ENCODE measurements around the gene PPFIBP2.

The PPFIBP2 gene

GRCh38 chr11:7486781-7487140, 27.0 kb upstream of the PPFIBP2 start:
- Histone ChIP-seq H3K9me3 (ENCODE audit: control insufficient read depth, low read length) (no peaks in the 10 kb centered on the region), H3K36me3 (ENCODE audit: control insufficient read depth, insufficient read depth, low read length, severe bottlenecking) (no peaks in the 10 kb centered on the region), H3K4me1 (ENCODE audit: control insufficient read depth, insufficient read depth, low read length) (peaks cover 48% of the 10 kb centered on the region), H3K4me3 (ENCODE audit: low read length) (peak overlapping the region; percentile 78), H3K9ac (ENCODE audit: low read length) (peak overlapping the region; percentile 72), H3K27me3 (replicated peaks; ENCODE audit: control insufficient read depth, insufficient read depth, low read length) (no peaks in the 10 kb centered on the region)
- peak; percentile 48 for DNase-seq (ENCODE audit: low read depth)

GRCh38 chr11:7487360-7487759, 26.4 kb upstream of the PPFIBP2 start:
- Histone ChIP-seq H3K27me3 (replicated peaks; ENCODE audit: control insufficient read depth, insufficient read depth, low read length) (no peaks in the 10 kb centered on the region), H3K9me3 (ENCODE audit: control insufficient read depth, low read length) (no peaks in the 10 kb centered on the region), H3K4me1 (ENCODE audit: control insufficient read depth, insufficient read depth, low read length) (peaks cover 54% of the 10 kb centered on the region), H3K9ac (ENCODE audit: low read length) (peak overlapping the region; percentile 72), H3K4me3 (ENCODE audit: low read length) (peak overlapping the region; percentile 78), H3K36me3 (ENCODE audit: control insufficient read depth, insufficient read depth, low read length, severe bottlenecking) (no peaks in the 10 kb centered on the region)
- DNase-seq (ENCODE audit: low read depth) = no peak

- Histone ChIP-seq H3K36me3 (ENCODE audit: control insufficient read depth, insufficient read depth, low read length, severe bottlenecking) (no peaks in the 10 kb centered on the region), H3K27me3 (replicated peaks; ENCODE audit: control insufficient read depth, insufficient read depth, low read length) (no peaks in the 10 kb centered on the region), H3K4me1 (ENCODE audit: control insufficient read depth, insufficient read depth, low read length) (peaks cover 62% of the 10 kb centered on the region), H3K9me3 (ENCODE audit: control insufficient read depth, low read length) (no peaks in the 10 kb centered on the region), H3K4me3 (ENCODE audit: low read length) (no peak overlapping the region), H3K9ac (ENCODE audit: low read length) (no peak overlapping the region)
- DNase-seq (ENCODE audit: low read depth) = no peak
Measured at GRCh38 chr11:7488681-7489080, 25.1 kb upstream of the PPFIBP2 start.

- H3K9me3 ChIP-seq (ENCODE audit: control insufficient read depth, low read length) = no peaks in the 10 kb centered on the region
- H3K36me3 ChIP-seq (ENCODE audit: control insufficient read depth, insufficient read depth, low read length, severe bottlenecking) = no peaks in the 10 kb centered on the region
- no peak for DNase-seq (ENCODE audit: low read depth)
- no peak overlapping the region for H3K4me3 ChIP-seq (ENCODE audit: low read length)
- H3K9ac ChIP-seq (ENCODE audit: low read length) = no peak overlapping the region
- no peaks in the 10 kb centered on the region for H3K27me3 ChIP-seq (replicated peaks; ENCODE audit: control insufficient read depth, insufficient read depth, low read length)
- H3K4me1 ChIP-seq (ENCODE audit: control insufficient read depth, insufficient read depth, low read length) = peaks cover 62% of the 10 kb centered on the region
Measured at GRCh38 chr11:7489376-7489775, 24.4 kb upstream of the PPFIBP2 start.

- H3K9ac ChIP-seq (ENCODE audit: low read length) = no peak overlapping the region
- peak; percentile 73 for DNase-seq (ENCODE audit: low read depth)
- H3K9me3 ChIP-seq (ENCODE audit: control insufficient read depth, low read length) = no peaks in the 10 kb centered on the region
- H3K4me3 ChIP-seq (ENCODE audit: low read length) = peak overlapping the region; percentile 59
- H3K27me3 ChIP-seq (replicated peaks; ENCODE audit: control insufficient read depth, insufficient read depth, low read length) = no peaks in the 10 kb centered on the region
- H3K4me1 ChIP-seq (ENCODE audit: control insufficient read depth, insufficient read depth, low read length) = peaks cover 55% of the 10 kb centered on the region
- H3K36me3 ChIP-seq (ENCODE audit: control insufficient read depth, insufficient read depth, low read length, severe bottlenecking) = no peaks in the 10 kb centered on the region
Measured at GRCh38 chr11:7490054-7490453, 23.7 kb upstream of the PPFIBP2 start.

GRCh38 chr11:7490535-7490934, 23.3 kb upstream of the PPFIBP2 start:
- Histone ChIP-seq H3K27me3 (replicated peaks; ENCODE audit: control insufficient read depth, insufficient read depth, low read length) (no peaks in the 10 kb centered on the region), H3K9me3 (ENCODE audit: control insufficient read depth, low read length) (no peaks in the 10 kb centered on the region), H3K4me3 (ENCODE audit: low read length) (peak overlapping the region; percentile 59), H3K36me3 (ENCODE audit: control insufficient read depth, insufficient read depth, low read length, severe bottlenecking) (no peaks in the 10 kb centered on the region), H3K4me1 (ENCODE audit: control insufficient read depth, insufficient read depth, low read length) (peaks cover 50% of the 10 kb centered on the region), H3K9ac (ENCODE audit: low read length) (no peak overlapping the region)
- peak; percentile 25 for DNase-seq (ENCODE audit: low read depth)

GRCh38 chr11:7492253-7492652, 21.5 kb upstream of the PPFIBP2 start:
- peaks cover 34% of the 10 kb centered on the region for H3K4me1 ChIP-seq (ENCODE audit: control insufficient read depth, insufficient read depth, low read length)

GRCh38 chr11:7493670-7494069, 20.1 kb upstream of the PPFIBP2 start:
- Histone ChIP-seq H3K4me3 (ENCODE audit: low read length) (no peak overlapping the region), H3K4me1 (ENCODE audit: control insufficient read depth, insufficient read depth, low read length) (peaks cover 33% of the 10 kb centered on the region), H3K27me3 (replicated peaks; ENCODE audit: control insufficient read depth, insufficient read depth, low read length) (no peaks in the 10 kb centered on the region), H3K9me3 (ENCODE audit: control insufficient read depth, low read length) (no peaks in the 10 kb centered on the region), H3K36me3 (ENCODE audit: control insufficient read depth, insufficient read depth, low read length, severe bottlenecking) (no peaks in the 10 kb centered on the region), H3K9ac (ENCODE audit: low read length) (no peak overlapping the region)
- DNase-seq (ENCODE audit: low read depth) = no peak

More at GRCh38 chr11:7492253-7492652, 21.5 kb upstream of the PPFIBP2 start:
- no peak for DNase-seq (ENCODE audit: low read depth)
- Histone ChIP-seq H3K9me3 (ENCODE audit: control insufficient read depth, low read length) (no peaks in the 10 kb centered on the region), H3K9ac (ENCODE audit: low read length) (no peak overlapping the region), H3K4me3 (ENCODE audit: low read length) (no peak overlapping the region), H3K36me3 (ENCODE audit: control insufficient read depth, insufficient read depth, low read length, severe bottlenecking) (no peaks in the 10 kb centered on the region), H3K27me3 (replicated peaks; ENCODE audit: control insufficient read depth, insufficient read depth, low read length) (no peaks in the 10 kb centered on the region)

- H3K36me3 ChIP-seq (ENCODE audit: control insufficient read depth, insufficient read depth, low read length, severe bottlenecking) = no peaks in the 10 kb centered on the region
- H3K9me3 ChIP-seq (ENCODE audit: control insufficient read depth, low read length) = no peaks in the 10 kb centered on the region
- H3K27me3 ChIP-seq (replicated peaks; ENCODE audit: control insufficient read depth, insufficient read depth, low read length) = no peaks in the 10 kb centered on the region
- DNase-seq (ENCODE audit: low read depth) = no peak
- H3K9ac ChIP-seq (ENCODE audit: low read length) = no peak overlapping the region
- H3K4me1 ChIP-seq (ENCODE audit: control insufficient read depth, insufficient read depth, low read length) = peaks cover 28% of the 10 kb centered on the region
- H3K4me3 ChIP-seq (ENCODE audit: low read length) = no peak overlapping the region
Measured at GRCh38 chr11:7494086-7494745, 19.6 kb upstream of the PPFIBP2 start.

GRCh38 chr11:7495882-7496551, 17.8 kb upstream of the PPFIBP2 start:
- Histone ChIP-seq H3K36me3 (ENCODE audit: control insufficient read depth, insufficient read depth, low read length, severe bottlenecking) (no peaks in the 10 kb centered on the region), H3K4me1 (ENCODE audit: control insufficient read depth, insufficient read depth, low read length) (peaks cover 14% of the 10 kb centered on the region), H3K27me3 (replicated peaks; ENCODE audit: control insufficient read depth, insufficient read depth, low read length) (no peaks in the 10 kb centered on the region), H3K4me3 (ENCODE audit: low read length) (no peak overlapping the region), H3K9ac (ENCODE audit: low read length) (no peak overlapping the region), H3K9me3 (ENCODE audit: control insufficient read depth, low read length) (no peaks in the 10 kb centered on the region)
- DNase-seq (ENCODE audit: low read depth) = no peak

- H3K27me3 ChIP-seq (replicated peaks; ENCODE audit: control insufficient read depth, insufficient read depth, low read length) = no peaks in the 10 kb centered on the region
- H3K4me3 ChIP-seq (ENCODE audit: low read length) = no peak overlapping the region
- no peaks in the 10 kb centered on the region for H3K36me3 ChIP-seq (ENCODE audit: control insufficient read depth, insufficient read depth, low read length, severe bottlenecking)
- H3K9me3 ChIP-seq (ENCODE audit: control insufficient read depth, low read length) = no peaks in the 10 kb centered on the region
- H3K9ac ChIP-seq (ENCODE audit: low read length) = no peak overlapping the region
- H3K4me1 ChIP-seq (ENCODE audit: control insufficient read depth, insufficient read depth, low read length) = no peaks in the 10 kb centered on the region
- no peak for DNase-seq (ENCODE audit: low read depth)
Measured at GRCh38 chr11:7498193-7498592, 15.6 kb upstream of the PPFIBP2 start.

Data from adipocyte (in vitro differentiated cells).